HL-60 (cell line): ENCODE results near the gene PEX13.

Experiments used
- CTCF ChIP-seq: IDR thresholded peaks from one replicate; pipeline ENCODE4 v1.5.1; 2011; ENCODE audit warnings: low read length, control low read depth, inconsistent platforms; ENCODE audit not compliant: insufficient read depth
- POLR2AphosphoS5 ChIP-seq: IDR thresholded peaks from 2 replicates; pipeline ENCODE4 v1.6.1; 2012; ENCODE audit warnings: low read depth

GRCh38 chr2:60980071-60980815, 37.3 kb upstream of the PEX13 start:
- TF ChIP-seq CTCF (no peak), POLR2AphosphoS5 (no peak)
